ENCODE data around the gene PCGF3. TPM values are rescaled to one million over a fixed set of nuclear protein-coding genes. Genes with fewer than 3 reads are reported as not detected.

Gene PCGF3
- total RNA-seq, 1 experiment from 2014 or later: 83.9 TPM

DNA sequence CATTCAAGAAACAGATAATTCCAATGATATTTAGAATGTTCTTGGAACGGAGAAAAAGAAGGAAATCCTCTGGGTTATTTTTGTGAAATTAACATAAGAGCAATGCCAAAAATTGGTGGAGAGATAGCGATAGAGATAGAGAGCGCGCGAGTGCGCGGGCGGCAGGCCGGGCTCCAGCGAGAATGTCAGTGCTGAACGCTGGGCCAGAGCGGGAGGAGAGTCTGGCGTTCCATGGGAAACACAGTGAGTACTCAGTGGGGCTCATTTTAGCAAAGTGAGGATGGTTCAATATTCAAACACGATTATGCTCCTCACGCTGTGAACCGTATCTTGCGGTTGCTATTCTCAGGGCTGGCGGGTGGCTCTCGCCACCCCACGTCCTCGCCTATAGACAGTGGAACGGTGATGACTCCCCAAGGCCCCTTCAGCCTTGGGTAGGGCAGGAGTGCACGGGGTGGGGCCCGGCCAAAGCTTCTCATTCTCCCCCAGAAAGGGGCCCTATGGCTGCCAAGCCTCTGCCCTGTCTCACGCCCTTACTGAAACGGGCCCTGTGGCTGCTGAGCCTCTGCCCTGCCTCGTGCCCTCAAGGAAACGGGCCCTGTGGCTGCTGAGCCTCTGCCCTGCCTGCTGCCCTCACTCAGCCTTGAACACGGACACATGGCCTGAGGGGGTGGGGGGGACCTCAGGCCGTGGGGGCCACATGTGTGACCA, 103.4 kb downstream of the PCGF3 start:
- CTCF ChIA-PET: no interaction called here
- no peak for DNase-seq (ENCODE audit: low spot score)
- no TSS peak for BruUV-seq (replicated peaks)

DNA sequence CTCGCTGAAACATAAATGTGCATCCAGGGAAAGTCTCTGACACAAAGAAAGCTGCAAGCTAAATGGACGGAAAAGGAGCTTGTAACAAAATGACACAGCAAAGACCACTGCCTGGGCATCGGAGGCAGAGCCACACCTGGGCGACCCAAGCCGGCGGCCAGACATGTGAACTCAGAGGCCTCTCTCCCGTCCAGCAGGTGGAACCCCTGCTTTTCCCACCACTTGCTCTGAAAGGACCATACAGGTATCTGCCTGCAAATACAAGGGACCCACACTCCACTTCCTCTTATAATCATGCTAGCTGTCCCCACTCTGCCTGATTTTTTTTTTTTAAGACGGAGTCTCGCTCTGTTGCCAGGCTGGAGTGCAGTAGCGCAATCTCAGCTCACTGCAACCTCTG, 108.3 kb downstream of the PCGF3 start:
- CTCF ChIA-PET: no interaction called here
- intact Hi-C loops (cut with micrococcal nuclease; ENCODE audit: unreplicated experiment): no loop called here
- no peaks in the 10 kb centered on the region for H3K27me3 ChIP-seq (replicated peaks; ENCODE audit: insufficient read depth, low read depth, low read length, poor library complexity)
- no peak for TF ChIP-seq EZH2 (IDR thresholded peaks at IDR 0.05; ENCODE audit: borderline replicate concordance, low read depth, low read length, poor library complexity, severe bottlenecking)
- TF ChIP-seq, protein P1, sequence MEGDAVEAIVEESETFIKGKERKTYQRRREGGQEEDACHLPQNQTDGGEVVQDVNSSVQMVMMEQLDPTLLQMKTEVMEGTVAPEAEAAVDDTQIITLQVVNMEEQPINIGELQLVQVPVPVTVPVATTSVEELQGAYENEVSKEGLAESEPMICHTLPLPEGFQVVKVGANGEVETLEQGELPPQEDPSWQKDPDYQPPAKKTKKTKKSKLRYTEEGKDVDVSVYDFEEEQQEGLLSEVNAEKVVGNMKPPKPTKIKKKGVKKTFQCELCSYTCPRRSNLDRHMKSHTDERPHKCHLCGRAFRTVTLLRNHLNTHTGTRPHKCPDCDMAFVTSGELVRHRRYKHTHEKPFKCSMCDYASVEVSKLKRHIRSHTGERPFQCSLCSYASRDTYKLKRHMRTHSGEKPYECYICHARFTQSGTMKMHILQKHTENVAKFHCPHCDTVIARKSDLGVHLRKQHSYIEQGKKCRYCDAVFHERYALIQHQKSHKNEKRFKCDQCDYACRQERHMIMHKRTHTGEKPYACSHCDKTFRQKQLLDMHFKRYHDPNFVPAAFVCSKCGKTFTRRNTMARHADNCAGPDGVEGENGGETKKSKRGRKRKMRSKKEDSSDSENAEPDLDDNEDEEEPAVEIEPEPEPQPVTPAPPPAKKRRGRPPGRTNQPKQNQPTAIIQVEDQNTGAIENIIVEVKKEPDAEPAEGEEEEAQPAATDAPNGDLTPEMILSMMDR (conservative IDR thresholded peaks at IDR 0.05; ENCODE audit: low read depth, low read length): no peak
- no peak for DNase-seq (ENCODE audit: low spot score)
- no peak overlapping the region for H3K27ac ChIP-seq (ENCODE audit: low read depth, low read length, poor library complexity, severe bottlenecking)
- H3K9me3 ChIP-seq (ENCODE audit: low read depth, low read length, poor library complexity, severe bottlenecking): no peaks in the 10 kb centered on the region
- no peak overlapping the region for H3K4me3 ChIP-seq (ENCODE audit: low read depth, low read length, poor library complexity, severe bottlenecking)
- H3K36me3 ChIP-seq (ENCODE audit: insufficient read depth, low read length, poor library complexity, severe bottlenecking): no peaks in the 10 kb centered on the region
- no peaks in the 10 kb centered on the region for H3K4me1 ChIP-seq (ENCODE audit: insufficient read depth, low read length, poor library complexity, severe bottlenecking)
- POLR2A ChIA-PET (ENCODE audit: low non-redundant PET): no interaction called here
- BruUV-seq (replicated peaks): no TSS peak

More for the DNA sequence above, 103.4 kb downstream of the PCGF3 start:
- Histone ChIP-seq H3K27ac (ENCODE audit: low read depth, low read length, poor library complexity, severe bottlenecking) (no peak overlapping the region), H3K36me3 (ENCODE audit: insufficient read depth, low read length, poor library complexity, severe bottlenecking) (no peaks in the 10 kb centered on the region), H3K9me3 (ENCODE audit: low read depth, low read length, poor library complexity, severe bottlenecking) (no peaks in the 10 kb centered on the region), H3K4me1 (ENCODE audit: insufficient read depth, low read length, poor library complexity, severe bottlenecking) (no peaks in the 10 kb centered on the region), H3K27me3 (replicated peaks; ENCODE audit: insufficient read depth, low read depth, low read length, poor library complexity) (no peaks in the 10 kb centered on the region), H3K4me3 (ENCODE audit: low read depth, low read length, poor library complexity, severe bottlenecking) (no peak overlapping the region)
- POLR2A ChIA-PET (ENCODE audit: low non-redundant PET): no interaction called here
- intact Hi-C loops (cut with micrococcal nuclease; ENCODE audit: unreplicated experiment): no loop called here
- TF ChIP-seq, protein P1 (conservative IDR thresholded peaks at IDR 0.05; ENCODE audit: low read depth, low read length): no peak
- no peak for TF ChIP-seq EZH2 (IDR thresholded peaks at IDR 0.05; ENCODE audit: borderline replicate concordance, low read depth, low read length, poor library complexity, severe bottlenecking)

DNA sequence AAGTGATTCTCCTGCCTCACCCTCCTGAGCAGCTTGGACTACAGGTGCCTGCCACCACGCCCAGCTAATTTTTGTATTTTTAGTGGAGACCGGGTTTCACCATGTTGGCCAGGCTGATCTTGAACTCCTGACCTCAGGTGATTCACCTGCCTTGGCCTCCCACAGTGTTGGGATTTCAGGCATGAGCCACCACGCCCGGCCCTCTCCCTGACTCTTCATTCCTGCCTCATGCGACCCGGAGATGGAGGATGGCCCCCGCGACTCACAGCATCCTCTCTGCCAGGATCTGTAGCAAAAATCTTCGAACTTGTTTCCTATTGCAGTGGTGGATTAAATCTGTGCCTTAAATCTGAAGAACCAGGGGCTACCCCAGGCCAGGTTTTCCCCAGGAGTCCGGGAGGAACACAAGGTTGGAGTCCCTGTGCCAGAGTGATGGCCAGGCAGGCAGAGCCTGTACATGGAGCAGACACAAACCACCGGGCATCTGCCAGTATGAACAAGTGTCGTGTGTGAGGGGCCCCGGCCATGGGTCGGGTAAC, 108.7 kb downstream of the PCGF3 start:
- H3K4me1 ChIP-seq (ENCODE audit: insufficient read depth, low read length, poor library complexity, severe bottlenecking): no peaks in the 10 kb centered on the region
- CTCF ChIA-PET: no interaction called here
- no peaks in the 10 kb centered on the region for H3K27me3 ChIP-seq (replicated peaks; ENCODE audit: insufficient read depth, low read depth, low read length, poor library complexity)
- no TSS peak for BruUV-seq (replicated peaks)
- H3K9me3 ChIP-seq (ENCODE audit: low read depth, low read length, poor library complexity, severe bottlenecking): no peaks in the 10 kb centered on the region
- DNase-seq (ENCODE audit: low spot score): no peak
- POLR2A ChIA-PET (ENCODE audit: low non-redundant PET): no interaction called here
- H3K36me3 ChIP-seq (ENCODE audit: insufficient read depth, low read length, poor library complexity, severe bottlenecking): no peaks in the 10 kb centered on the region
- H3K4me3 ChIP-seq (ENCODE audit: low read depth, low read length, poor library complexity, severe bottlenecking): no peak overlapping the region
- intact Hi-C loops (cut with micrococcal nuclease; ENCODE audit: unreplicated experiment): no loop called here
- TF ChIP-seq EZH2 (IDR thresholded peaks at IDR 0.05; ENCODE audit: borderline replicate concordance, low read depth, low read length, poor library complexity, severe bottlenecking): no peak
- TF ChIP-seq, protein P1 (conservative IDR thresholded peaks at IDR 0.05; ENCODE audit: low read depth, low read length): no peak
- H3K27ac ChIP-seq (ENCODE audit: low read depth, low read length, poor library complexity, severe bottlenecking): no peak overlapping the region

Measured in A673 (cell line).